ENCODE measurements around the gene LGALS3BP.

DNA sequence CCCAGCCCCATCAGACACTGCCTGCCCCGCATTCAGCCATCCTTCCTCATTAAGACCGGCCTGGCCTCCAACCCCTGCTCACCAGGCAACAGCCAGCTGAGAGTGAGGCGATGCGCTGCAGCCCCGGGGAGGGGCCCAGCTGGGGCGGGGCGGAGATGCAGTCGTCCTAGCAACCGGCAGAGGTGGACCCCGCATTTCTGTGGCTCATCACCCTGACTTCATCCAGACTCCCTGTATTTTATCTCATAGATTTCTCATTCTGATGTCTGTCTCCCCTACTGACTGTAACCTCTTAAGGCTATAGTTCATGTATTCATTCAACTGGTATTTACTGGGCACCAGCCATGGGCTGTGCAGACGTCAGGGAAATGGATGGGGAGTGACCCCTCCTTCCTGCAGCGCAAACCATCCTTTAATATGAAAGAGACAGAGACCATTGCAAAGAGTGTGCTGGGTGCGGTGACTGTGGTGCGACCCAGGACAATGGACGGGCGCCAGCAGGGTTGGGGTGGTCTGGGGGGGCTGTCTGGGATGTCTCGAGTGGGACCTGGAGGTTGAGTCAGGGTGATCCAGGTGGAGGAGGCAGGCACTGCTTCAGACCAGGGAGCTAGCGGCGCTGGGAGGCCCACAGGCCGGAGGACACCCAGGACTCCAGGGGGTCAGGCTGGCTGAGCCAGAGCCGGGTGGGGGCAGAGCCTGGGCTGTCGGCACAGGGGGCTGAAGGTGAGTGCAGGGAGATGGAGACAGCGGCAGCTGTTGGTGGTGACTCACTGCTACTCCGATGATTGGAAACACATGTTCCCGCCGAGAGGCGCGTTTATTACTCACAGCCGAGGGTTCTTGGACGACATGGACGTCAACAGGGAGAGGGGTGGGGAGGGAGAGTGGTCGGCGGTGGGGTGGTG is 44.1 kb downstream of the LGALS3BP start:
- TF ChIP-seq TAF1 (CRISPR knock-in tag; IDR thresholded peaks at IDR 0.05): no peak
- TF ChIP-seq POLR2AphosphoS5 (IDR thresholded peaks at IDR 0.05; ENCODE audit: low read depth, low read length): no peak
- TF ChIP-seq KMT2B (CRISPR knock-in tag; IDR thresholded peaks at IDR 0.05): no peak

Measured in HepG2 (cell line).